Caco-2 (cell line): ENCODE data around the gene COL25A1. TPM values are rescaled to one million over a fixed set of nuclear protein-coding genes. Genes with fewer than 3 reads are reported as not detected.

Experiments
- Bru-seq: library from RNA; stranded (reverse); fragments of 400-500 nt; gene quantifications from one replicate; lab custom pipeline; 2021; lab: Mats Ljungman, UMichigan
- BruChase-seq, 2 experiments: library from RNA; stranded (reverse); fragments of 400-500 nt; gene quantifications; one replicate each; lab custom pipeline; 2021; lab: Mats Ljungman, UMichigan
- BruUV-seq: library from RNA; stranded (reverse); fragments of 400-500 nt; replicated peaks from 2 replicates; lab custom pipeline; 2021; lab: Mats Ljungman, UMichigan
- CTCF ChIA-PET: fragments of 300-600 bp; sonication (Branson Sonifier 250); formaldehyde crosslinking; loops from one replicate; lab custom pipeline; 2022; ENCODE audit warnings: antibody characterized with exemption; lab: Charles Lee
- POLR2A ChIA-PET: fragments of 300-600 bp; sonication (Branson Sonifier 250); formaldehyde crosslinking; loops from one replicate; lab custom pipeline; 2022; ENCODE audit warnings: antibody characterized with exemption; lab: Charles Lee
- DNase-seq, 2 experiments: peaks; one replicate each; pipeline versions ENCODE4 v3.0.0 to v3.0.0-alpha.2; 2020 to 2022
- H3K27me3 ChIP-seq: replicated peaks from 2 replicates; pipeline ENCODE4 v1.6.0; 2011; ENCODE audit warnings: low read length; ENCODE audit not compliant: control insufficient read depth, insufficient read depth
- H3K36me3 ChIP-seq: 2 replicates; pipeline ENCODE4 v1.5.1; 2011; ENCODE audit warnings: low read length; ENCODE audit not compliant: control insufficient read depth, insufficient read depth
- H3K4me1 ChIP-seq: fragments of 250-450 bp; sonication (Bioruptor Pico); 2 replicates; pipeline ENCODE4 v1.5.1; 2020; ENCODE audit warnings: mild to moderate bottlenecking
- H3K4me3 ChIP-seq: 2 replicates; pipeline ENCODE4 v1.5.1; 2011; ENCODE audit warnings: low read depth, mild to moderate bottlenecking, control low read depth, low read length
- H3K9me3 ChIP-seq: fragments of 250-450 bp; sonication (Bioruptor Pico); 2 replicates; pipeline ENCODE4 v1.5.1; 2020; ENCODE audit warnings: mild to moderate bottlenecking, moderate library complexity
- H3K27ac Mint-ChIP-seq: one replicate; pipeline ENCODE4 v1.8.0; 2022; ENCODE audit warnings: mixed read lengths; ENCODE audit not compliant: unreplicated experiment
- H3K27me3 Mint-ChIP-seq: one replicate; pipeline ENCODE4 v1.8.0; 2022; ENCODE audit warnings: mixed read lengths; ENCODE audit not compliant: insufficient read depth, unreplicated experiment
- H3K36me3 Mint-ChIP-seq: one replicate; pipeline ENCODE4 v1.8.0; 2022; ENCODE audit warnings: mild to moderate bottlenecking, mixed read lengths; ENCODE audit not compliant: insufficient read depth, unreplicated experiment
- H3K4me1 Mint-ChIP-seq: one replicate; pipeline ENCODE4 v1.8.0; 2022; ENCODE audit warnings: low read depth, mixed read lengths; ENCODE audit not compliant: unreplicated experiment
- H3K4me3 Mint-ChIP-seq: one replicate; pipeline ENCODE4 v1.8.0; 2022; ENCODE audit warnings: mild to moderate bottlenecking, moderate library complexity, mixed read lengths; ENCODE audit not compliant: unreplicated experiment
- H3K9me3 Mint-ChIP-seq: one replicate; pipeline ENCODE4 v1.8.0; 2022; ENCODE audit warnings: mixed read lengths; ENCODE audit not compliant: unreplicated experiment
- CTCF ChIP-seq, 2 experiments: fragments of 200-600 bp in 1 of 2; IDR thresholded peaks; 1 replicate in 1 of 2; 2 replicates in 1 of 2; pipeline versions ENCODE4 v1.5.1 to v1.8.0; 2011 to 2022; ENCODE audit warnings: antibody characterized with exemption in 1 of 2, control low read depth in 1 of 2, inconsistent platforms in 1 of 2, low read depth in 1 of 2, low read length in 1 of 2, mild to moderate bottlenecking in 1 of 2, moderate library complexity in 1 of 2; ENCODE audit not compliant: insufficient read depth in 1 of 2, severe bottlenecking in 1 of 2, unreplicated experiment in 1 of 2
- intact Hi-C: fragments of 100-400 bp; cut with micrococcal nuclease; formaldehyde crosslinking; loops from one replicate; pipeline ENCODE4 v1.10.0; 2022; ENCODE audit not compliant: unreplicated experiment
- long read RNA-seq: library from polyadenylated mRNA; stranded (forward); transcript quantifications from one replicate; pipeline ENCODE4 v2.0.0, GENCODE V29; 2022
- total RNA-seq: library from RNA; stranded (reverse); gene quantifications from 2 replicates; pipeline ENCODE4 v1.2.3, GENCODE V29; 2022

Gene COL25A1
- total RNA-seq: not detected in 2 replicates
- percentile 1 among the genes with signal in this experiment for Bru-seq, nascent RNA
- BruChase-seq, experiment 1, labeled RNA remaining after a 2-hour chase: percentile 2 among the genes with signal in this experiment
- BruChase-seq, experiment 2, labeled RNA remaining after a 6-hour chase: percentile 1 among the genes with signal in this experiment
- long read RNA-seq: 0 reads

GRCh38 chr4:109302361-109303139 lies at the start of gene COL25A1:
Gene COL25A1, minus strand, starts transcription at chr4:109302658.
- intact Hi-C loops: no loop called here
- no peaks in the 10 kb centered on the region for H3K9me3 ChIP-seq
- no peak within 1 kb of the TSS for H3K4me3 ChIP-seq
- H3K36me3 ChIP-seq: no peaks in the 10 kb centered on the region
- no peaks in the 10 kb centered on the region for H3K27me3 ChIP-seq
- no peaks in the 10 kb centered on the region for H3K4me1 ChIP-seq
- Mint-ChIP-seq H3K4me1 (no peaks in the 10 kb centered on the region), H3K36me3 (no peaks in the 10 kb centered on the region), H3K27ac (no peak within 1 kb of the TSS), H3K9me3 (peaks cover 9% of the 10 kb centered on the region), H3K4me3 (no peak within 1 kb of the TSS), H3K27me3 (peaks cover 12% of the 10 kb centered on the region)
- CTCF ChIA-PET: interaction anchor here (0.7 kb wide), 1 partner anchor 20 kb away, joined by 8 read pairs; no protein-coding TSS in a partner anchor
- POLR2A ChIA-PET: no interaction called here
- no TSS peak for BruUV-seq
- DNase-seq: no peak
- no peak for TF ChIP-seq CTCF (IDR thresholded peaks at IDR 0.05; ENCODE audit: insufficient read depth in 1 of 2, low read depth in 1 of 2, low read length in 1 of 2, severe bottlenecking in 1 of 2, unreplicated experiment in 1 of 2)

DNA sequence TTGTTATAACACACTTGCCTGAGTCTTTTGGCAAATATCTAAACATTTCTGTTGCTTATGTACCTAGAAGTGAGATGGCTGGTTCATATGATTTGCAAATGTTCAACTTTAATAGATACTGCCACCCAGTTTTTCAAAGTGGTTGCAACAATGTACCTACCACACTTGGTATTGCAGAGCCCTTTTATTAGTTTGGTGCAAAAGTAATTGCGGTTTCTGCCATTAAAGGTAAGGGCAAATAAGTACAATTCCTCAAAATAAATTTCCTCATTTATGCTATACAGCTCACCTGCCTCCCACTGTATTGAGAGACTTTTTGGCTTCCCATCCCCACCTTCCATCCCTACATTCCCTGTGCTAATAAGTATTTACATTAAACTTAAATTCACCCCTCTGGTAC lies 47.7 kb upstream of the COL25A1 start:
- H3K27me3 Mint-ChIP-seq: peaks cover 7% of the 10 kb centered on the region
- ChIA-PET CTCF (no interaction called here), POLR2A (no interaction called here)
- intact Hi-C loops: no loop called here
- no peak overlapping the region for H3K4me3 Mint-ChIP-seq
- no TSS peak for BruUV-seq
- Histone ChIP-seq H3K9me3 (no peaks in the 10 kb centered on the region), H3K27me3 (no peaks in the 10 kb centered on the region), H3K4me1 (no peaks in the 10 kb centered on the region), H3K36me3 (no peaks in the 10 kb centered on the region), H3K4me3 (no peak overlapping the region)
- no peak for TF ChIP-seq CTCF (IDR thresholded peaks at IDR 0.05; ENCODE audit: insufficient read depth in 1 of 2, low read depth in 1 of 2, low read length in 1 of 2, severe bottlenecking in 1 of 2, unreplicated experiment in 1 of 2)
- no peaks in the 10 kb centered on the region for H3K4me1 Mint-ChIP-seq
- no peaks in the 10 kb centered on the region for H3K9me3 Mint-ChIP-seq
- no peaks in the 10 kb centered on the region for H3K36me3 Mint-ChIP-seq
- no peak overlapping the region for H3K27ac Mint-ChIP-seq
- no peak for DNase-seq

DNA sequence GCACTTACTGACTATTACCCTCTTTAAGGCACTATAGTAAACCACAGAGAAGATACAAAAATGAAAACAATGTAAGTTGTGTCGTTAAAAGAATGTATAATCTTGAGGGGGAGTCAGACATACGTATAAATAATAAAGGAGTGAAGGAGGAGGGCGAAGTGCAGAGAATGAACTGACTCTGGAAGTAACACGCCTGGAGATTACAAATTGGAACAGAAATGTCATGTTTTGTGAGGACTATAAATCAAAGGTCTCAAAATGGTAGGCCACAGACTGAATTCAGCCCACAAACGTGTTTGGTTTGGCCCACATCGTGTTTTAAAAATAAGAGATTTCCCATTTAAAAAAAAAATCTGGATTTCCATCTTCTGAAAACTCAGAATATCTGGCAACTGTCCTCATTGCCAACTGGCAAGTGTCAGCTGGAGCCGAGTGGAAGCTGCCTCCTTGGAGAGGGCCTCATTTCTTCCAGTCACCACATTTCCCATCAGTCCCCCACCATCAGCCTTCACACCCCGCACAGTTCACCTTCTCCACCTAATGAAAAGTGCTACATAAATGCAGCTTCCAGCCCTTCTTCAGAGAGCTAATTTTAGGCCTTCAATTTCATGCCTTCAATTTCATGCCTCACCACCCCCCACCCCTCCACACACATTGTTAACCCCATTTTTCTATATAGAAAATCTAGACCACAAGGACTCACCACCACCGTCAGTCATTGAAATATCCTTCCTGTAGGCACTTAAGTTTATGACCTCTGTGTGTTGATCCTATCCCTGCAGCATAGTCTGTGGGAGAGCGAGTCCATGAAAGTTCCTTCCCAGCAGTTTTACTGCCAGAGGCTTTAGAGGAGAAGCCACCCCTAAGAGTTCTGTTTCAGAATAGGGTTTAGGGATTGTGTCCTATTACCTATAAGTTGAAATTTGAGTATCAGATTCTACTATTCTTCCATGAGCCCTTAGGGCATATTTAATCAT lies 32.0 kb upstream of the COL25A1 start:
- Mint-ChIP-seq H3K4me1 (no peaks in the 10 kb centered on the region), H3K36me3 (no peaks in the 10 kb centered on the region), H3K27me3 (peaks cover 11% of the 10 kb centered on the region), H3K27ac (no peak overlapping the region), H3K4me3 (no peak overlapping the region), H3K9me3 (no peaks in the 10 kb centered on the region)
- H3K36me3 ChIP-seq: no peaks in the 10 kb centered on the region
- H3K4me1 ChIP-seq: no peaks in the 10 kb centered on the region
- DNase-seq: no peak
- no peak overlapping the region for H3K4me3 ChIP-seq
- H3K9me3 ChIP-seq: no peaks in the 10 kb centered on the region; the same call in 1 of the 2 replicates
- CTCF ChIA-PET: no interaction called here
- TF ChIP-seq CTCF (IDR thresholded peaks at IDR 0.05; ENCODE audit: insufficient read depth in 1 of 2, low read depth in 1 of 2, low read length in 1 of 2, severe bottlenecking in 1 of 2, unreplicated experiment in 1 of 2): no peak
- POLR2A ChIA-PET: no interaction called here
- H3K27me3 ChIP-seq: no peaks in the 10 kb centered on the region
- BruUV-seq: no TSS peak
- intact Hi-C loops: no loop called here
